Upper lobe of left lung (tissue), 4 donors: Measurements from ENCODE around the gene OSBPL5.
A peak's percentile ranks its signal among the peaks of the same experiment; 100 is the strongest.

Source experiments
- EP300 ChIP-seq, 4 donors: sonication (generic); formaldehyde crosslinking; IDR thresholded peaks; one replicate each; pipeline ENCODE4 v1.5.1; 2017; ENCODE audit warnings: antibody characterized with exemption in 4 of 4, control low read depth in 2 of 4
- POLR2A ChIP-seq, 4 donors: fragments of 450-650 bp; IDR thresholded peaks; one replicate each; pipeline ENCODE4 v1.5.1; 2016 to 2017; ENCODE audit warnings: antibody characterized with exemption in 4 of 4, mild to moderate bottlenecking in 2 of 4
- POLR2AphosphoS5 ChIP-seq, 2 donors: sonication (generic); formaldehyde crosslinking; IDR thresholded peaks; one replicate each; pipeline ENCODE4 v1.5.1; 2017; ENCODE audit warnings: antibody characterized with exemption in 2 of 2
- TF ChIP-seq, protein P1 (sequence below), 6 experiments: fragments of 450-650 bp in 4 of 6; fragments of 200-600 bp in 2 of 6; sonication (generic) in 2 of 6; IDR thresholded peaks; one replicate each; pipeline ENCODE4 v1.5.1; 2016 to 2019; ENCODE audit warnings: antibody characterized with exemption in 6 of 6

DNA sequence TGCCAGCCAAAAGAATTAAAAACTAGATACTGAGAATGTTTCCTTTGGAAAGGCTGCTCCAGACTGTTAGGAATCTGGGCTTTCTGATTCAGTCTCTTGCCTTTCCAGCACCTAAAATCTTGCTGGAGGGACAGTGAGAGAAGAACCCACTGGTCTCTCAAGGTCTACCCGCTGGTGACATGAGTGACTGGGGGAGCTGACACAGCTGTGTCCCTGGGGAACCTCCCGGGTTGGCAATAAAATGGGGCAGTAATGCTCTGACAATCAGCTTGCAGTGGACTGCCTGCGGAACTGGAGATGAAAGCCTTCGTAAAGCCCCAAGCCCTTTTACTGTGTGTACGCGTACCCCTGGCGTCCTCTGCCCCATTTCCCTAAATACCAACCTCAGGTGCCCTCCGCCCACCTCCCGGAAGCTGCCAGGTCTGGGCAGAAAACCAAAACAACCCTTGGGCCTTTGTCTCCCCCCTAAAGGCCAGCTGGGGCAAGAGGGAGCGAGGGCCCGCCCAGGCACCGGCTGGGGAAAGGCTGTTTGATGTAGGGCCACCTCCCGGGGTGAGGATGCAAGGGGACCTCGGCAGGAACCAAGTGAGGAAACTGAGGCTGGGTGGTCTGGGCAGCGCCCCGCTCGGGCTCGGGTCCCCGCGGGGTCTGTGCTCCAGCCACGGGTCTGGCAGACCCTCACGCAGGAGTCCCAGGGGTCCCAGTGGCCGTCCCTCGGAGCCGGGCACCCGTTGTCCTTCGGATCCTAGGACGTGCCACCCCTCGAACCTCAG is 108.6 kb downstream of the OSBPL5 start:
- TF ChIP-seq, protein P1, sequence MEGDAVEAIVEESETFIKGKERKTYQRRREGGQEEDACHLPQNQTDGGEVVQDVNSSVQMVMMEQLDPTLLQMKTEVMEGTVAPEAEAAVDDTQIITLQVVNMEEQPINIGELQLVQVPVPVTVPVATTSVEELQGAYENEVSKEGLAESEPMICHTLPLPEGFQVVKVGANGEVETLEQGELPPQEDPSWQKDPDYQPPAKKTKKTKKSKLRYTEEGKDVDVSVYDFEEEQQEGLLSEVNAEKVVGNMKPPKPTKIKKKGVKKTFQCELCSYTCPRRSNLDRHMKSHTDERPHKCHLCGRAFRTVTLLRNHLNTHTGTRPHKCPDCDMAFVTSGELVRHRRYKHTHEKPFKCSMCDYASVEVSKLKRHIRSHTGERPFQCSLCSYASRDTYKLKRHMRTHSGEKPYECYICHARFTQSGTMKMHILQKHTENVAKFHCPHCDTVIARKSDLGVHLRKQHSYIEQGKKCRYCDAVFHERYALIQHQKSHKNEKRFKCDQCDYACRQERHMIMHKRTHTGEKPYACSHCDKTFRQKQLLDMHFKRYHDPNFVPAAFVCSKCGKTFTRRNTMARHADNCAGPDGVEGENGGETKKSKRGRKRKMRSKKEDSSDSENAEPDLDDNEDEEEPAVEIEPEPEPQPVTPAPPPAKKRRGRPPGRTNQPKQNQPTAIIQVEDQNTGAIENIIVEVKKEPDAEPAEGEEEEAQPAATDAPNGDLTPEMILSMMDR (IDR thresholded peaks at IDR 0.05): no peak
- TF ChIP-seq POLR2A (IDR thresholded peaks at IDR 0.05) (peak in 1 of 4 donors; percentile 25), EP300 (IDR thresholded peaks at IDR 0.05) (no peak), POLR2AphosphoS5 (IDR thresholded peaks at IDR 0.05) (no peak)
